Neural crest cell (in vitro differentiated cells): Measurements from ENCODE around the gene RIMBP2. TPM values are rescaled to one million over a fixed set of nuclear protein-coding genes. Genes with fewer than 3 reads are reported as not detected.

ENCODE experiments used
- DNase-seq: peaks from one replicate; pipeline ENCODE4 v3.0.0; 2021; ENCODE audit warnings: low read depth, mixed read lengths, low spot score
- H3K27ac Mint-ChIP-seq: one replicate; pipeline ENCODE4 v1.8.0; 2021; ENCODE audit warnings: mild to moderate bottlenecking, mixed read lengths; ENCODE audit not compliant: unreplicated experiment
- H3K27me3 Mint-ChIP-seq: 2 replicates; pipeline ENCODE4 v1.8.0; 2021; ENCODE audit warnings: low read depth, mild to moderate bottlenecking, mixed read lengths
- H3K36me3 Mint-ChIP-seq: 2 replicates; pipeline ENCODE4 v1.8.0; 2021; ENCODE audit warnings: low read depth, mild to moderate bottlenecking, mixed read lengths
- H3K4me1 Mint-ChIP-seq: 2 replicates; pipeline ENCODE4 v1.8.0; 2021; ENCODE audit warnings: mixed read lengths
- H3K4me3 Mint-ChIP-seq: one replicate; pipeline ENCODE4 v1.8.0; 2021; ENCODE audit warnings: mild to moderate bottlenecking, mixed read lengths
- H3K9me3 Mint-ChIP-seq: 2 replicates; pipeline ENCODE4 v1.8.0; 2021; ENCODE audit warnings: mixed read lengths
- total RNA-seq: library from RNA; stranded (reverse); gene quantifications from 2 replicates; pipeline ENCODE4 v1.2.1, GENCODE V29; 2021
- TF ChIP-seq, protein P1 (sequence below): fragments of 200-600 bp; sonication (generic); conservative IDR thresholded peaks from 2 replicates; pipeline ENCODE4 v1.5.0; 2021; ENCODE audit warnings: antibody characterized with exemption, mild to moderate bottlenecking

RIMBP2 gene
- total RNA-seq, 1 donor from 2014 or later: 5.9 TPM

DNA sequence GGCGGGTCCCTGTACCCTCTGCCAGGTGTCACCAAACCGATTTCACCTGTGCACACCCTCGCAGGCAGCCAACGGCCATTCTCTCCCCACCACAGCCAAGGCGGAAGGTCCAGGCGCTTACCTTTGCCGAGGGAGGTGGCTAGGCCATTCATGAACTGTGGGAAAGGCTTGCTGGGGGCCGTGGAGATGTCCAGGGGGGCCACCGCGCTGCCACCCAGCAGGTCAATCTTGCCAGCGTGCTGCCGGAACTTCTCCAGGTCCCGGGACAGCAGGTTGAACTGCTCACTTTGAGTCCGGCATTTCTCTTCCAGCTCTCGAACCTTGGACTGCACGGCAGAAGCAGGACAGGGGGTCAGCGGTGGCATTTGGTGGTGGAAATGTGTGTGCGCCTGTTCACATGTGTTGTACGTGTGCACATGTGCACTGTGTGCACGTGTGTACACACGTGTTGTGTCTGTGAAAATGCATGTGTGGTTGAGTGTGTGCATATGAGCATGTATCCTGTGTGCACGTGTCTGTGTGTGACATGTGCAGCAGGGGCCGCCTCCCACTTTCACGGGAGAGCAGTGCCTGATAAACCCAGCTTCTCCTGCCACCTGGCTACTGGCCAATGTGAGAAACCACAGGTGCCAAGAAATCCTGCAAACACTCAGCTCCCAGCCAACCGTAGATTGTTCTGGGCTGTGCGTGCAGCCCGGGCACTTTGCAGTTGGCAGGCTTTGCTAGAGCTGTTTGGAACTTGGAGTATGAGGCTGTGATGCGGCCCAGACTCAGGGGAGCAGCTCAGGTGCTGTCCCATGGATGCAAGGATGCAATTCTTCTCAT is 259.5 kb downstream of the RIMBP2 start:
- H3K9me3 Mint-ChIP-seq: no peaks in the 10 kb centered on the region
- H3K27me3 Mint-ChIP-seq: no peaks in the 10 kb centered on the region
- H3K36me3 Mint-ChIP-seq: no peaks in the 10 kb centered on the region
- H3K4me3 Mint-ChIP-seq: no peak overlapping the region
- H3K4me1 Mint-ChIP-seq: no peaks in the 10 kb centered on the region
- no peak overlapping the region for H3K27ac Mint-ChIP-seq
- no peak for DNase-seq
- TF ChIP-seq, protein P1, sequence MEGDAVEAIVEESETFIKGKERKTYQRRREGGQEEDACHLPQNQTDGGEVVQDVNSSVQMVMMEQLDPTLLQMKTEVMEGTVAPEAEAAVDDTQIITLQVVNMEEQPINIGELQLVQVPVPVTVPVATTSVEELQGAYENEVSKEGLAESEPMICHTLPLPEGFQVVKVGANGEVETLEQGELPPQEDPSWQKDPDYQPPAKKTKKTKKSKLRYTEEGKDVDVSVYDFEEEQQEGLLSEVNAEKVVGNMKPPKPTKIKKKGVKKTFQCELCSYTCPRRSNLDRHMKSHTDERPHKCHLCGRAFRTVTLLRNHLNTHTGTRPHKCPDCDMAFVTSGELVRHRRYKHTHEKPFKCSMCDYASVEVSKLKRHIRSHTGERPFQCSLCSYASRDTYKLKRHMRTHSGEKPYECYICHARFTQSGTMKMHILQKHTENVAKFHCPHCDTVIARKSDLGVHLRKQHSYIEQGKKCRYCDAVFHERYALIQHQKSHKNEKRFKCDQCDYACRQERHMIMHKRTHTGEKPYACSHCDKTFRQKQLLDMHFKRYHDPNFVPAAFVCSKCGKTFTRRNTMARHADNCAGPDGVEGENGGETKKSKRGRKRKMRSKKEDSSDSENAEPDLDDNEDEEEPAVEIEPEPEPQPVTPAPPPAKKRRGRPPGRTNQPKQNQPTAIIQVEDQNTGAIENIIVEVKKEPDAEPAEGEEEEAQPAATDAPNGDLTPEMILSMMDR: no peak

DNA sequence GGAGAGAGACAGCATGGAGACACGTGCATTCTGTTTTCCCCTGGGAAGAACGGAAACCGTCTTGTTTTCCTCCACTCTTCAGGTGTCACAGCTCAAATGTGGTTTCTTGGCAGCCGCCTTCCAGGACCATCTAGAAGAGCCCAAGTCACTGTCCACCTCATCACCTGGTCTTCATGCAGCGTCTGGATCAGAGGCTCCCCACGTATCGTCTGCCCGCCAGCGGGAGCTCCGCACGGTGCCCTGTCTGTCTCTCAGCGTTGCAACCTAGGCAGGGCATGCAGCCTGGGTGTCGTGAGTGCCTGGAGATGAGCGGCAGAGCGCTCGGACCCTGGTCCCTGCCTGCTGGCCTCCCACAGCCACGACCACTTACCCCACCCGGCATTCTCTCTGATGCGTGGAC is 260.9 kb downstream of the RIMBP2 start:
- no peaks in the 10 kb centered on the region for H3K9me3 Mint-ChIP-seq
- H3K27me3 Mint-ChIP-seq: no peaks in the 10 kb centered on the region
- TF ChIP-seq, protein P1: no peak
- no peak overlapping the region for H3K4me3 Mint-ChIP-seq
- no peak for DNase-seq
- H3K4me1 Mint-ChIP-seq: no peaks in the 10 kb centered on the region
- H3K36me3 Mint-ChIP-seq: no peaks in the 10 kb centered on the region
- no peak overlapping the region for H3K27ac Mint-ChIP-seq

DNA sequence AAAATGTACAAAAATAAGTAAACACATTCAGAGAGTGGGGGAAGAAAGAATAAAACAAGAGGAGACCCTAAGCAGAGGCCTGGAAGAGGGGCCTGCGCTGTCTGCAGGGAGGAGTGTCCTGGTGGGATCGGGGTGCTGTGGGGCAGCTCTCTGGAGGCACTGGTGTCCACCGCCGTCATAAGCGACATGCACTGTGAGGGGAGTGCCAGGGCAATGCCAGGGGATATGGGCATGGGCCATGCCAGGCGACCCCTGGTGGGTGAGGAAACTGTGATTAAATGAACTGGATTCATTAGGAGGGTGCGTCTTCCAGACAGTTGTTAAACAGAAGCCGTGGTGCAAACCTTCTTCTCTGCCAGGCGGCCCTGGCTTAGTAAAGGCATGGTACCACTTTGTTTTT is 261.8 kb downstream of the RIMBP2 start:
- no peak overlapping the region for H3K4me3 Mint-ChIP-seq
- no peaks in the 10 kb centered on the region for H3K27me3 Mint-ChIP-seq
- H3K9me3 Mint-ChIP-seq: no peaks in the 10 kb centered on the region
- TF ChIP-seq, protein P1: no peak
- H3K4me1 Mint-ChIP-seq: no peaks in the 10 kb centered on the region
- DNase-seq: no peak
- no peak overlapping the region for H3K27ac Mint-ChIP-seq
- H3K36me3 Mint-ChIP-seq: no peaks in the 10 kb centered on the region

DNA sequence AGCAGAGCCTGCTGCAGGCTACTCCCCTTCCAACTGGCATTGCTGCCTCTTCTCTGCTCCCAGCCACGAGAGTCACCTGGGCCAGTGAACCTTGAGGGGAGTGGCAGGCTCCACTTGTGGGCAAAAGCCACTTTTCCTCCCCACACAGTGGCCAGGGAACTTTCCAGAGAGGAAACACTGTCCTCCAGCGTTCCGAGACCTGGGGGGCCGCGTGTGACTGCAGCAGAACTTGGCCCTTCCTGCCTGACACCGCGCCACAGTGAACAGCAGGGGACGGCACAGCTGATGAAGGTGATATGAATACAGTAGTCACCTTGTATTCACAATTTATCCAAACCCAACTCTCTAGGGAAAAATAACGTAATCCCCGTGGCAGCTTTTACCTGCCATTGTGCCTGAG is 263.6 kb downstream of the RIMBP2 start:
- Mint-ChIP-seq H3K27me3 (no peaks in the 10 kb centered on the region), H3K36me3 (no peaks in the 10 kb centered on the region), H3K4me3 (no peak overlapping the region), H3K27ac (no peak overlapping the region), H3K4me1 (no peaks in the 10 kb centered on the region), H3K9me3 (no peaks in the 10 kb centered on the region)
- TF ChIP-seq, protein P1: no peak
- no peak for DNase-seq

DNA sequence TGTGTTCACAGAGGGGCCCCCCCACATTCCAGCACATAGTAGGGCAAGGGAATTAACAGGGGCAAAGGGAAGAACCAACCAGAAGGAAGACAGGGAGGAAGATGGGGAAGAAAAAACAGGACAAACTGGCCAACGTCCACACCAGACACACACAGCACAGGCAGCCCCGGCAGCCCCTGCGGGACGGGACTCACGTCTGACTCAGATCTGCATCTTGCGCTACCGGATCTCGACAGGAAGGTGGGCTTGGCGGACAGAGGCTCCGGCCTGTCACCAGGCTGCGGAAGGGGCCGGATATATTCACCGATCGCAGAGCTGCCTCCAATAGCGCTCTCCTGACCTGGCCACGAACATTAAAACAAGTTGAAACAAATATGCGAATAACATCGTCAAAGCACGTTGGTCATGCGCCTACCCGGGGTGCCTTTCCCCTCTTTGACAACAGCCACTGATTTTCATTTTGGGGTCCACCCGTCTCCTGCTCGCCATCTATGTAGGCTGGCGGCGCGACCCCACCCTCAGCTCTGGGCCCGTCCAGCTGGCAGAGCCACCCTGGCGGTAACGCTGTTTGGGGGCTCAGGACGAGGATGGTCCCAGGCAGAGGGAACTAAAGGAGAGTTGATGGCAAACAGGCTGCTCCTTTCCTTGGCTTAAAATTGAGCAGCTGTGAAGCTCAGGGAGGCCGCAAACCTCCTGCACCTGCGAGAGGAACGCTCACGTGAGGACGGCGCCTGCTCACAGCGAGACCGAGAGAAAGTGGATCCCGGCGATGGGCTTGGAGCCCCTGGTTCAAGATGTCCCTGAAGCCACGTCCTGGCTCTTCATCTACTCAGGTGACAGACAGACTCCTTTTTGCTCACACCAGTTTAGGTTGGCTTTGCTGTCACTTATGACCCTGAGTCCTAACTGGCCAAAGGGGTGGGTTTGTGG is 264.8 kb downstream of the RIMBP2 start:
- Mint-ChIP-seq H3K27ac (no peak overlapping the region), H3K27me3 (peaks cover 3% of the 10 kb centered on the region), H3K4me3 (no peak overlapping the region), H3K4me1 (no peaks in the 10 kb centered on the region), H3K9me3 (no peaks in the 10 kb centered on the region), H3K36me3 (no peaks in the 10 kb centered on the region)
- DNase-seq: no peak
- TF ChIP-seq, protein P1: no peak
